ENCODE data around the gene ORAI1. TPM values are rescaled to one million over a fixed set of nuclear protein-coding genes. Genes with fewer than 3 reads are reported as not detected.
A peak's percentile ranks its signal among the peaks of the same experiment; 100 is the strongest.

ORAI1 gene
- total and polyA plus RNA-seq, 2 of the 13 experiments (the other 11 are each of a cell fraction or from before 2014, with no cell fraction given): 9.2 to 17.2 TPM

DNA sequence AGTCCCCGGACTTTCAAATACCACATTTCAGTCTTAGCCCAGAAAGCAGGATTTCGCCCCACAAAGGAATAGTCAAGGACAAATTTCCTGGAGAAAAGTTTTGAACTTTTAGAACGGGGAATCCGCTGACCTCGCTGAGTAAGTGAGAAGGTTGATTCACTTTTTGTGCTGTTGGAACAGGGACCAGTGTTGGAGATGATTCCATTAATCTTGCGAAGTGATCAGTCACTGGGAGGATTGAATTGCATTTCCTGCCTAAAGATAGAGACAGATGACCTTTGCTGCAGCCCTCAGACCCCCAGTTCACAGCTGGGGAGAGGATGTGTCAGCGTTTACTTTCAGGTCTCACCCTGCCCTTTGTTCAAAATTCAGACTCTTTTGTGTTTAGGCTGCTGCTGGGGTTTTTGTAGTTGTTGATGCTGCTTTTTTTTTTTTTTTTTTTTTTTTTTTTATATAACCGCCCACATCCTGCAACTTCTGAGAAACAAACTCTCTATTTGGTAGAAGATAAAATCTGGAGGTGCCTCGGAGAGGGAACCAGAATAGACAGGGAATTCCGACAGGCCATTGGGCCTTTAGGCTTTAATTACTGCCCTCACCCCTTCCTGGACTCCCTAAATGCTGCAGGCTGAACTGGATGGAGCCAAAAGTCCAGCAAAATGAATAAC lies 35.7 kb upstream of the ORAI1 start:
- H3K9ac ChIP-seq (ENCODE audit: insufficient read depth, low read depth, low read length): peak overlapping the region; percentile 81
- DNase-seq (ENCODE audit: low spot score) (peak; percentile 58), FAIRE-seq (no peak), ATAC-seq (peak; percentile 76)
- peaks cover 31% of the 10 kb centered on the region for H3K4me1 ChIP-seq (ENCODE audit: insufficient read depth, low read length)
- H3K4me2 ChIP-seq (ENCODE audit: low read depth, low read length): peak overlapping the region; percentile 95
- H3K9me3 ChIP-seq (ENCODE audit: low read length): no peaks in the 10 kb centered on the region
- H2AFZ ChIP-seq (ENCODE audit: low read length): peak overlapping the region; percentile 99
- ChIA-PET CTCF (ENCODE audit: low intra/inter-chr PET ratio, low total read pairs) (no interaction called here), POLR2A (interaction anchor here (0.8 kb wide), 1 partner anchor 10 kb away, joined by 3 read pairs; no protein-coding TSS in a partner anchor)
- peak overlapping the region; percentile 50 to 69 (median 55) for H3K4me3 ChIP-seq (replicated peaks in 1 of 3; ENCODE audit: insufficient read depth in 1 of 3, low read depth in 2 of 3, low read length in 3 of 3)
- in situ Hi-C loops (cut with HindIII; ENCODE audit: extremely low pct_ligation_motif_present, low pct_unique_long_range_greater_than_20kb) (no loop called here), intact Hi-C loops (cut with micrococcal nuclease; ENCODE audit: unreplicated experiment) (no loop called here)
- H4K20me1 ChIP-seq (ENCODE audit: insufficient read depth, low read length): no peaks in the 10 kb centered on the region
- H3K27ac ChIP-seq (ENCODE audit: extremely low read length, insufficient read depth, low read length): peak overlapping the region; percentile 90
- no peaks in the 10 kb centered on the region for H3K27me3 ChIP-seq (ENCODE audit: control insufficient read depth in 1 of 2, insufficient read depth in 2 of 2, low read length in 2 of 2)
- BruUV-seq (replicated peaks): TSS peak; percentile 58
- WGBS (ENCODE audit: low lambda C conversion rate): 17% methylated on average over 10 of the region's 10 CpGs
- H3K79me2 ChIP-seq (ENCODE audit: insufficient read depth, low read length): no peaks in the 10 kb centered on the region
- H3K36me3 ChIP-seq (replicated peaks in 1 of 2; ENCODE audit: control insufficient read depth in 1 of 2, insufficient read depth in 2 of 2, low read length in 2 of 2): no peaks in the 10 kb centered on the region
- 0 out of 2 replicates have a peak, but pooled peaks have one; percentile 23 for TF ChIP-seq ZNF414 (CRISPR knock-in tag; IDR thresholded peaks at IDR 0.05)
- no peak for TF ChIP-seq RBFOX2 (IDR thresholded peaks at IDR 0.05; ENCODE audit: low read depth, low read length)
- TF ChIP-seq SAP130 (CRISPR knock-in tag; IDR thresholded peaks at IDR 0.05; ENCODE audit: low read depth): peak; percentile 72
- peak; percentile 74 for TF ChIP-seq ASH2L (IDR thresholded peaks at IDR 0.05; ENCODE audit: insufficient read length, low read depth, low read length)
- no peak for TF ChIP-seq SMAD1 (CRISPR knock-in tag; IDR thresholded peaks at IDR 0.05; ENCODE audit: borderline replicate concordance, low read depth)
- TF ChIP-seq HNF4A (CRISPR knock-in tag; IDR thresholded peaks at IDR 0.05): no peak
- no peak for TF ChIP-seq ZNF251 (CRISPR knock-in tag; IDR thresholded peaks at IDR 0.05)
- no peak for TF ChIP-seq SOX13 (IDR thresholded peaks at IDR 0.05)
- TF ChIP-seq SOX13 (CRISPR knock-in tag; conservative IDR thresholded peaks at IDR 0.05 in 1 of 2, IDR thresholded peaks at IDR 0.05 in 1 of 2): peak in 1 of 2 experiments; percentile 25; a peak in 1 of 4 replicates
- TF ChIP-seq AHR (CRISPR knock-in tag; IDR thresholded peaks at IDR 0.05): no peak
- TF ChIP-seq SP2 (CRISPR knock-in tag; IDR thresholded peaks at IDR 0.05): peak; percentile 3
- TF ChIP-seq TRAFD1 (CRISPR knock-in tag; IDR thresholded peaks at IDR 0.05; ENCODE audit: borderline replicate concordance): no peak
- TF ChIP-seq ZFY (CRISPR knock-in tag; IDR thresholded peaks at IDR 0.05): peak; percentile 12; the same call in 1 of the 2 replicates
- TF ChIP-seq, protein P1, sequence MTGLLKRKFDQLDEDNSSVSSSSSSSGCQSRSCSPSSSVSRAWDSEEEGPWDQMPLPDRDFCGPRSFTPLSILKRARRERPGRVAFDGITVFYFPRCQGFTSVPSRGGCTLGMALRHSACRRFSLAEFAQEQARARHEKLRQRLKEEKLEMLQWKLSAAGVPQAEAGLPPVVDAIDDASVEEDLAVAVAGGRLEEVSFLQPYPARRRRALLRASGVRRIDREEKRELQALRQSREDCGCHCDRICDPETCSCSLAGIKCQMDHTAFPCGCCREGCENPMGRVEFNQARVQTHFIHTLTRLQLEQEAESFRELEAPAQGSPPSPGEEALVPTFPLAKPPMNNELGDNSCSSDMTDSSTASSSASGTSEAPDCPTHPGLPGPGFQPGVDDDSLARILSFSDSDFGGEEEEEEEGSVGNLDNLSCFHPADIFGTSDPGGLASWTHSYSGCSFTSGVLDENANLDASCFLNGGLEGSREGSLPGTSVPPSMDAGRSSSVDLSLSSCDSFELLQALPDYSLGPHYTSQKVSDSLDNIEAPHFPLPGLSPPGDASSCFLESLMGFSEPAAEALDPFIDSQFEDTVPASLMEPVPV (CRISPR knock-in tag; IDR thresholded peaks at IDR 0.05): no peak
- TF ChIP-seq MED1 (CRISPR knock-in tag; IDR thresholded peaks at IDR 0.05): 0 out of 2 replicates have a peak, but pooled peaks have one; percentile 12
- TF ChIP-seq ZSCAN29 (CRISPR knock-in tag; conservative IDR thresholded peaks at IDR 0.05): no peak
- TF ChIP-seq SOX5 (CRISPR knock-in tag; IDR thresholded peaks at IDR 0.05; ENCODE audit: borderline replicate concordance): peak; percentile 42; the same call in 1 of the 2 replicates
- no peak for TF ChIP-seq SMARCC2 (IDR thresholded peaks at IDR 0.05)
- peak; percentile 34; the same call in 1 of the 2 replicates for TF ChIP-seq SIX1 (CRISPR knock-in tag; IDR thresholded peaks at IDR 0.05; ENCODE audit: borderline replicate concordance)
- TF ChIP-seq, protein P2, sequence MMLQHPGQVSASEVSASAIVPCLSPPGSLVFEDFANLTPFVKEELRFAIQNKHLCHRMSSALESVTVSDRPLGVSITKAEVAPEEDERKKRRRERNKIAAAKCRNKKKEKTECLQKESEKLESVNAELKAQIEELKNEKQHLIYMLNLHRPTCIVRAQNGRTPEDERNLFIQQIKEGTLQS (CRISPR knock-in tag; IDR thresholded peaks at IDR 0.05): no peak
- TF ChIP-seq FOSL2 (CRISPR knock-in tag; IDR thresholded peaks at IDR 0.05): peak; percentile 32; the same call in 1 of the 2 replicates
